Esophagus muscularis mucosa (tissue), 3 donors: ENCODE results near the gene DUS1L.

ENCODE experiments used
- POLR2A ChIP-seq: fragments of 450-650 bp; IDR thresholded peaks from one replicate; pipeline ENCODE4 v1.6.1; 2017; ENCODE audit warnings: antibody characterized with exemption, moderate library complexity, mild to moderate bottlenecking, low read depth
- TF ChIP-seq, protein P1 (sequence below), 3 experiments: fragments of 200-600 bp in 2 of 3; fragments of 450-650 bp in 1 of 3; sonication (generic) in 2 of 3; IDR thresholded peaks; one replicate each; pipeline ENCODE4 v1.5.1; 2017 to 2019; ENCODE audit warnings: antibody characterized with exemption in 3 of 3, mild to moderate bottlenecking in 2 of 3, moderate library complexity in 1 of 3

DNA sequence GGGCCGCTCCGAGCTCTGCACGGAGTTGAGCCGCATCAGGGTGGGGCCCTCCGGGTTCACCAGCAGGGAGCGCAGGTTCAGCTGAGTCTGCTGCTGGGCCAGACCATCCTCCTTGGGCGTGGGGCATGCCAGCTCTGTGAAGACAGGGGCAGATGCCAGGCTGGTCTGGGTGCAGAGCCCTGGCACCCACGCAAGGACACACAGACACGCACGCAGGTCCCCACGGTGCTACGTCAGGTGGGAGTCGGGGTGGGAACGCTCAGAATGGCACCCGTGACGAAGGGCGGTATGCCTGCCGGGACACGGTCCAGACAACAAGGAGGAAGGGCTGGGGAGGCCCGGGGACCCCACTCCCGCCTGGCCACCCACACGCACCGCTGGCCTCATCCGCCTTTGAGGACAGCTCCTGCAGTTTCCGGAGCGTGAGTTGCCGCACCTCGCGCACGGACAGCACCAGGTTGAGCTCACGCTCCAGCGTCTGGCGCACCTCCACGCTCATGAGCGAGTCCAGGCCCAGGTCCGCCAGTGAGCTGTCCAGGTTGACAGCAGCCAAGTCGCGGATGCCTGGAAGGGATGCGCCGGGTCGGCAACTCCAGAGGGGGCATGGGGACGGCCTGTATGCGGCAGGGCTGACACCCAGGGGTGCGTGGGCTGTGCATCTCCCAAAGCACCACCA is 15.3 kb upstream of the DUS1L start:
- TF ChIP-seq, protein P1, sequence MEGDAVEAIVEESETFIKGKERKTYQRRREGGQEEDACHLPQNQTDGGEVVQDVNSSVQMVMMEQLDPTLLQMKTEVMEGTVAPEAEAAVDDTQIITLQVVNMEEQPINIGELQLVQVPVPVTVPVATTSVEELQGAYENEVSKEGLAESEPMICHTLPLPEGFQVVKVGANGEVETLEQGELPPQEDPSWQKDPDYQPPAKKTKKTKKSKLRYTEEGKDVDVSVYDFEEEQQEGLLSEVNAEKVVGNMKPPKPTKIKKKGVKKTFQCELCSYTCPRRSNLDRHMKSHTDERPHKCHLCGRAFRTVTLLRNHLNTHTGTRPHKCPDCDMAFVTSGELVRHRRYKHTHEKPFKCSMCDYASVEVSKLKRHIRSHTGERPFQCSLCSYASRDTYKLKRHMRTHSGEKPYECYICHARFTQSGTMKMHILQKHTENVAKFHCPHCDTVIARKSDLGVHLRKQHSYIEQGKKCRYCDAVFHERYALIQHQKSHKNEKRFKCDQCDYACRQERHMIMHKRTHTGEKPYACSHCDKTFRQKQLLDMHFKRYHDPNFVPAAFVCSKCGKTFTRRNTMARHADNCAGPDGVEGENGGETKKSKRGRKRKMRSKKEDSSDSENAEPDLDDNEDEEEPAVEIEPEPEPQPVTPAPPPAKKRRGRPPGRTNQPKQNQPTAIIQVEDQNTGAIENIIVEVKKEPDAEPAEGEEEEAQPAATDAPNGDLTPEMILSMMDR (IDR thresholded peaks at IDR 0.05) = no peak
- no peak for TF ChIP-seq POLR2A
